GM21390 (cell line): Measurements from ENCODE around the gene RAB11FIP3.
"Not testable (repeated sequence)": the region's sequence is repeated elsewhere in the genome, so short reads cannot be mapped to it uniquely, and the experiment has no call there.

Experiments used
- ATAC-seq: cut with Tn5 transposase; IDR thresholded peaks from one replicate; pipeline ENCODE4 v1.9.1; 2021; ENCODE audit not compliant: unreplicated experiment

Gene RAB11FIP3, protein sequence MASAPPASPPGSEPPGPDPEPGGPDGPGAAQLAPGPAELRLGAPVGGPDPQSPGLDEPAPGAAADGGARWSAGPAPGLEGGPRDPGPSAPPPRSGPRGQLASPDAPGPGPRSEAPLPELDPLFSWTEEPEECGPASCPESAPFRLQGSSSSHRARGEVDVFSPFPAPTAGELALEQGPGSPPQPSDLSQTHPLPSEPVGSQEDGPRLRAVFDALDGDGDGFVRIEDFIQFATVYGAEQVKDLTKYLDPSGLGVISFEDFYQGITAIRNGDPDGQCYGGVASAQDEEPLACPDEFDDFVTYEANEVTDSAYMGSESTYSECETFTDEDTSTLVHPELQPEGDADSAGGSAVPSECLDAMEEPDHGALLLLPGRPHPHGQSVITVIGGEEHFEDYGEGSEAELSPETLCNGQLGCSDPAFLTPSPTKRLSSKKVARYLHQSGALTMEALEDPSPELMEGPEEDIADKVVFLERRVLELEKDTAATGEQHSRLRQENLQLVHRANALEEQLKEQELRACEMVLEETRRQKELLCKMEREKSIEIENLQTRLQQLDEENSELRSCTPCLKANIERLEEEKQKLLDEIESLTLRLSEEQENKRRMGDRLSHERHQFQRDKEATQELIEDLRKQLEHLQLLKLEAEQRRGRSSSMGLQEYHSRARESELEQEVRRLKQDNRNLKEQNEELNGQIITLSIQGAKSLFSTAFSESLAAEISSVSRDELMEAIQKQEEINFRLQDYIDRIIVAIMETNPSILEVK

GRCh38 chr16:425082-425718 lies at the start of gene RAB11FIP3:
RAB11FIP3 (plus strand) TSS chr16:425649; CDS start chr16:426007, 358 bp downstream.
- peak; percentile 86 for ATAC-seq

DNA sequence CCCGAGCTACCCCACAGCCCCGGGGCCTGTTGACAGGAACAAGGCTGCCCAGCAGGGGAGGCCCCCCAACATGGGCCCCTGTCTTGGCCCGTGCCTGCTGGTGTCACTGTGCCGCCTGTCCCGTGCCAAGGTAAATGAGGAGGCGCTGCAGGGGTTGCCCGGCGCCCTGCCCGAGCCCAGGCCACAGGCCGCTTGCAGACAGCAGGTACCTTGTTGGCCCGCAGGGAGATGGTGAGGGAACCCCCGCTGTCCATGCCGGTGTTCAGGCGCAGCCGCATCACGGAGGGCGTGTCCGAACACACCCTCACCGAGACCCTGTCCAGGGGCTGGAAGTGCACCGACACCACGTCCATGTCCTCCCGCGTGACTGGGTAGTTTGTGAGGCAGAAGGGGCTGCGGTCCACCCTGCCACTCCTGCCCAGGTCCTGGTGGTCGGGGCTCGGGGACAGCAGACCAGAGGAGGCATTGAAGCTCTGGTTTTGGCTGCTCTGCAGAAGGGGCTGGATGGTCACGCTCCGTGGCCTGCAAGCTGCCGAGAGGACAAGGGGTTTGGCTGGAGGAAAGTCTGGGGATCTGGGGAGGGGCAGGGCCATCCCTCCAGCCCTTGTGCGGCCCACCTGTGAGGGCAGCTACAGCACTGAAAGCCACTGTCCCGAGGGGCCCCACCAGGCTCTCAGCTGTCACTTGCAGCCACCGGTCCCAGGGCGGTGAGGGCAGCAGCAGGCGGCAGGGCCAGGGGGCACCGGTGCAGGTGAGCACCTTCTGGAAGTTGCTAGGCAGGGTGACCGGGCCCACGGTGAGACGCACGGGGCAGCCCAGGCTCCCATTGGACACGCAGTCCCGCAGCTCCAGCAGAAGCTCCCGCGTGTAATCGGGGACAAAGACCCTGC lies 49.3 kb upstream of the RAB11FIP3 start:
- no peak for ATAC-seq

DNA sequence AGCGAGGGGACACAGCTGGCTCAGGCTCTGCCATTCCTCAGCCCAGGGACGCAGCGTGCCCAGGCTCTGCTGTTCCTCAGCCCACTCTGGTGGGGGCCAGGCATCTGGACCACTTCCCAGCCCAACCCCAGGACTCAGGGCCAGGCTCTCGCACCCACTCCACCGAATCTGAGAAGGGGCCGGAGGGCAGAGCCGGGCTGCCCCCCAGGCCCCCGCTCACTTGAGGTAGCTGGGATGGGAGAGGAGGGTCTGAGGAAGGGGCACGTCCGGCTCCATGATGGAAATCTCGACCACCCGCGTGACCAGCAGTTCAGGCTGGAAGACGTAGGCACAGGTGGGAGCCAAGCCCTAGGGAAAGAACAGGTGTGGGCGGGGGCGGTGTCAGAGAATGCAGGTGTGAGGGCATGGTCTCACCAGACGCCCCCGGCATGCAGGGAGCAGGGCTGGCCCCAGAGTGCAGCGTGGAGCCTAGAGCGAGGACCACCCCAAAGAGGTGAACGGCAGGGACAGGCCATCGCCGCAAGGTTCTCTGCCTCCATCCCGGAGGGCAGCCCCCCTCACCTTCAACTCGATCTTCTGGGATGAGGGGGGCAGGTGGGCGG lies 48.5 kb upstream of the RAB11FIP3 start:
- ATAC-seq: no peak

DNA sequence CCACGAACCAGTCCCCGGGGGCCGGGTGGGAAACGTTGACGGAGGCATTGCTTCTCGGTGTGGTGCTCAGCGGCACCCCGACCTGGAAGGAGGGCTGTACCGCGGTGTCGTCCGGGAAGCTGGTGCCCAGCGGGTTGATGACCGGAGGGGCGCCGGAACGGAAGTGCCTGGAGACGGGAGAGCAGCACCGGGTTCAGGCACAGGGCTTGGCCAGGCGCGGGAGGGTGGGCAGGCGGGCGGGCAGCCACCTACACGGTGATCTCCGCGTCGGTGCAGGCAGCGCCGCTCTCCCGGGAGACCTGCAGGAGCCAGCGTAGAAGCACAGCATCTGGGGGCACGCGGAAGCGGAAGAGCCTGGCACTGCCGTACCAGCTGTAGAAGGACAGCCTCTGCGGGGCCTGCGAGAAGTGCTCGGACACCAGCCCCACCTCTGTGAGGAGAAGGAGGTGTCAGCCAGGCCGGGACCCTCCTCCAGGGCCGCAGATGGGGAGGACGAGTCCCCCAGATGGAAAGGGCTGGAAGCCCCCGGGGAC lies 48.0 kb upstream of the RAB11FIP3 start:
- ATAC-seq: no peak

GRCh38 chr16:378113-378820 lies 47.2 kb upstream of the RAB11FIP3 start:
- not testable (repeated sequence) for ATAC-seq

DNA sequence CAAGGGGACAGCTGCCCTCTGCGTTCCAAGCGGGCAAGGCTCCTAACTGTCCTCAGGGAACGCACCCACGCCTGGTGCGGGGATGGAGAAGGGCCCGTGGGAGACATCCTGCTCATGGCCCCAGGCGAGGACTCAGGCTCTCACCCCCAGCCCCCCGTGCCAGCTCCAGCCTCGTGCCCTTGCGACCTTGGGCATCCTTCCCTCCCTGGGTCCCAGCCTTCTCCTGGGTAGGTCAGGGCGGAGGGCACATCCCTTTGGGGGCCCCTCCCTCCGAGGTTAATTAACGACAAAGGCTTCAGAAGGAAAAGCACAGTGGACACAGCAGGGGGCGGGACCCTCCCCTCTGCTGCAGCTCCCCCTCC lies 46.6 kb upstream of the RAB11FIP3 start:
- no peak for ATAC-seq

GRCh38 chr16:379183-379960 lies 46.1 kb upstream of the RAB11FIP3 start:
- ATAC-seq: no peak

DNA sequence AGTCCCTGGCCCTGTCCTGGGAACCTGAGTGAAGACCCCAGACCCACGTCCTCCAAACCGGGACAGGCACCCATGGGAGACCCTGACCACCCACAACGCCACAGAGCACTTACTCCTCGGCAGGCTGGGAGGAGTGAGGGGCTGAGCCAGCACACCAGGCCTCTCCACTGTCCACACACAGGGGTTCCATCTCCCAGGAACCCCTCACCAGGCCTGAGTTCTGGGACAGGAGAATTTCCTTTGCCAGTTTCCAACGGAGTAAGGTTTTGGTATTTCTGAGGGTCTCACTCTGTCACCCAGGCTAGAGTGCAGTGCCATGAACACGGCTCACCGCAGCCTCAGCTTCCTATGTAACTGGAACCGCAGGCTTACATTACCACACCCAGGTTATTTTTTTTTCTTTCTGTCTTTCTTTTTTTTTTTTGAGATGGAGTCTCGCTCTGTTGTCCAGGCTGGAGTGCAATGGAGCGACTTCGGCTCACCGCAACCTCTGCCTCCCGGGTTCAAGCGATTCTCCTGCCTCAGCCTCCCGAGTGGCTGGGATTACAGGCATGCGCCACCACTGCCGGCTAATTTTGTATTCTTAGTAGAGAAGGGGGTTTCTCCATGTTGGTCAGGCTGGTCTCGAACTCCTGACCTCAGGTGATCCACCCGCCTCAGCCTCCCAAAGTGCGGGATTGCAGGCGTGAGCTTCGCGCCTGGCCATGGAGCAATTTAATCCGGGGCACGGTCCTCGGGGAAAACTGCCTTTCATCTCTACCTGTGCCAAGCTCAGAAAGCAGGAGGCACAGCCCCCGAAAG lies 45.3 kb upstream of the RAB11FIP3 start:
- no peak for ATAC-seq

DNA sequence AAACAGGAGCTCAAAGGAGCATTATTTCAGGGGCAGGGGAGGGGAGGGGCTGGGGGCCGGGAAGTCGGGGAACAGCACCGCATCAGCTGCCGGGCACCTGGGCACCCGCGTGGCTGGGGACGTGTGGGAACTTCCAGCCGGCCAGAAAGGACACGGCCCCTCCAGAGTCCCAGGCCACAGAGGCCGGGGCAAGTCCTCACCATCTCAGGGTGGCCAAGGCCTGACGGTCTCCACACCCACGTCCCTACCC lies 44.8 kb upstream of the RAB11FIP3 start:
- no peak for ATAC-seq

- ATAC-seq: peak; percentile 34
Measured at GRCh38 chr16:381012-381788, 44.2 kb upstream of the RAB11FIP3 start.

DNA sequence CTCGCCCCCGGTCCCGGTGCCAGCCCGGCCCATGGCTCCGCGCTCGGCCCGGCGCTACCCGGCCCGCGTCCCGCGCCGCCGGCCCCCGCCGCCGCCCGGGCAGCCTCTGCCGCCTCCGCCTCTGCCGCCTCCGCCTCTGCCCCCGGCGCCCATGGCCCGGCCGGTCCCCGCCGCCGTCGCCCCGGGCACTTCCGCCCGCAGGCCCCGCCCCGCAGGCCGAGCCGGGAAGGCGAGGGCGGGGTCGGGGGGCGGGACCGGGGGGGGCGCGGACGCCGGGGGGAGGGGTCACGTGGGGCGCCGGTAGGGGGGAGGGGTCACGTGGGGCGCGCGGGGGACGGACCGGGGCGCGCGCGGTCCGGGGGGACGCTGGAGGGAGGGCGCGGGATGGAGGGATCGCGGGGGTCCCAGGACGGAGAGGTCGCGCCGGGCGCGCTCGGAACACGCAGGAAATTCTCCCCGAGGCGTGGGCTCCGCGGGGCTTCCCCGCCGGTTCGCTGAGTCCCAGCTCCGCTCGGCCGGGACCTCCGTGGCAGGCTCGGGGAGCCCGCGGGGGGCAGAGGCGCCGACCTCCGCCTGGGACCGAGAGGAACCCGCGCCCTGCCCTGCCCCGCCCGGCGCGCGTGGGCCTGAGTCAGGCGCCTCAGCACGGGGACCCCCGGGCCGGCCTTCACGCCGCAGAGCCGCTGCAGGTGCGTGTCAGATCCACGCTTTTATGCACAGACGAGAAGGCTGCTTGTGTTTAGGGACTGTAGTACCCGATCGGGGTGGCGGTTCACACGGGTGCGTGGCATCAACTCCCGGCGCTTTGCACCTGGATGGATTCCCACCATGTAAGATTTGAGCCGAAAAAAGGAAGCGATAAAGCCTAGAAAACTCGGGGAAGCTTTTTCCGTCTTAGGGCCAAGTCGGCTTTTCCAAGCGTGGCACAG lies 43.4 kb upstream of the RAB11FIP3 start, which contains the start of gene PGAP6:
PGAP6 (minus strand) TSS at position 190 of the 929 bp plus-strand sequence; CDS start at position 33, 157 bp downstream.
- ATAC-seq: peak; percentile 41

DNA sequence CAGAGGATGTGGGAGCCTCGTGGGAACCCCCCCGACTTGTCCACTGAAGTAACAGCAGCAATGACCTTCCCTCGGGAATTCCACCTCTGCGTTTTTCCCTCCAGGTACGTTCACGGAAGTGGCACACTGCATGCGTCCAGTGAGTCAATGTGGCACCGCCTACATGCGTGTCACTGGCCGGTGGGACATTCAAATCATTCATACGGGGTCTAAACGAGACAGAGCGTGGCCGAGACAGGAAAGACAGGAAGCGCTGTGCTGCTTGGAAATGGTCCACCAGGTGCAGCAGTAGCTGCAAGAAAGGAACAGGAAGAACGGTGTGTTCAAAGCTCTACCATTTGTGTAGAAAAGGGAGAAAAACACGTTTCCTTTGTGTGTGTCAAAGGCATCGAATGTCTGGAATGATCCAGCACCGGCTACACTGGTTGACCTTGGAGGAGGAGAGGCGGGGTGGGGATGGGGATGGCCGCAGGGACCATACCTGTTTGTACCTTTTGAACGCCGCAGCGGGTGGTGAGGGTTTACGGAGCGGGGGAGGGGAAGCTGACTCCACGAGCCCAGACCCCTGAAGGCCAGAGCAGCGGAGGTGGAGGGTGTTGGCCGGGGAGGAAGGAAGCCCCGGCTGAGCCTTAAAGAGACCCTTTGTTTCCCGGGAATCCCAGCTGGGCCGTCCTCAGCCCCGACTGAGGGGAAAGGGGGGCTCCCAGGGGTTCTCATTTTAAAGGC lies 42.0 kb upstream of the RAB11FIP3 start:
- ATAC-seq: no peak

DNA sequence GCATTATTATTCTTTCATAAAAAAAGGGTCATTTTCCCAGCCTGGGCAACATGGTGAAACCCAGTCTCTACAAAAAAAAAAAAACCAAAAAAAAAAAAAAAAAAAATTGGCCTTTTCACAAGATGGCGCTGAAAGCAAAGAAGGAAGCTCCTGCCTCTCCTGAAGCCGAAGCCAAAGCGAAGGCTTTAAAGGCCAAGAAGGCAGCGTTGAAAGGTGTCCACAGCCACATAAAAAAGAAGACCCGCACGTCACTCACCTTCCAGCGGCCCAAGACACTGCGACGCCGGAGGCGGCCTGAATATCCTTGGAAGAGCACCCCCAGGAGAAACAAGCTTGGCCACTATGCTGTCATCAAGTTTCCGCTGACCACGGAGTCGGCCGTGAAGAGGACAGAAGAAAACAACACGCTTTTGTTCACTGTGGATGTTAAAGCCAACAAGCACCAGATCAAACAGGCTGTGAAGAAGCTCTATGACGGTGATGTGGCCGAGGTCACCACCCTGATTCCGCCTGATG lies 38.8 kb upstream of the RAB11FIP3 start:
- no peak for ATAC-seq

DNA sequence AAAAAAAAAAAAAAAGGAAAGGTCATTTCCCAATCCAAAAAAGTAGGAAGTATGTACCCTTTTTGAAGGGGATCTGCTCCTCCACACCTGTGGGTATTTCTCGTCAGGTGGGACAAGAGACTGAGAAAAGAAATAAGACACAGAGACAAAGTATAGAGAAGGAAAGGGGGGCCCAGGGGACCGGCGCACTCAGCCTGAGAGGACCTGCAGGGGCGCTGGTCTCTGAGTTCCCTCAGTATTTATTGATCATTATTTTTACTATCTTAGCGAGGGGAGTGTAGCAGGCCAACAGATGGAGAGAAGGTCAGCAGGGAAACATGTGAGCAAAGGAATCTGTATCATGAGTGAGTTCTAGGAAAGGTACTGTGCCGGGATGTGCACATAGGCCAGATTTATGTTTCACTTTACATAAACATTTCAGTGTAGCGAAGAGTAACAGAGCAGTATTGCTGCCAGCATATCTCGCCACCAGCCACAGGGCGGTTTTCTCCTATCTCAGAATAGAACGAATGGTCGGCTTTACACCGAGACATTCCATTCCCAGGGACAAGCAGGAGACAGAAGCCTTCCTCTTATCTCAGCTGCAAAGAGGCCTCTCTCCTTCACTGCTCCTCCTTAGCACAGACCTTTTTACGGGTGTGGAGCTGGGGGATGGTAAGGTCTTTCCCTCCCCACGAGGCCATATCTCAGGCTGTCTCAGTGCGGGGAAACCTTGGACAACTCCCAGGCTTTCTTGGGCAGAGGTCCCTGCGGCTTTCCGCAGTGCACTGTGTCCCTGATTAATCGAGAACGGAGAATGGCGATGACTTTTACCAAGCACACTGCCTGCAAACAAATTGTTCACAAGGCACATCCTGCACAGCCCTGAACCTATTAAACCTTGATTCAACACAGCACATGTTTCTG lies 37.4 kb upstream of the RAB11FIP3 start:
- ATAC-seq: not testable (repeated sequence)
